GM12892 (cell line): ENCODE measurements around the gene TSPAN33.
"Not testable (repeated sequence)": the region's sequence is repeated elsewhere in the genome, so short reads cannot be mapped to it uniquely, and the experiment has no call there.

ENCODE experiments used
- DNase-seq: peaks from one replicate; pipeline ENCODE4 v3.0.0; 2011; ENCODE audit not compliant: insufficient read length
- FAIRE-seq: peaks from 2 replicates; lab custom pipeline; 2011; peaks lifted over from hg19 to GRCh38; lab: Jason Lieb, UNC
- POLR2A ChIP-seq: IDR thresholded peaks from 2 replicates; pipeline ENCODE4 v1.6.1; 2011; ENCODE audit warnings: low read depth, low read length, control low read depth
- POLR2AphosphoS5 ChIP-seq: IDR thresholded peaks from 2 replicates; pipeline ENCODE4 v1.6.1; 2011; ENCODE audit warnings: low read depth, low read length, control low read depth
- TAF1 ChIP-seq: IDR thresholded peaks from 2 replicates; pipeline ENCODE4 v1.6.1; 2011; ENCODE audit warnings: low read depth, mild to moderate bottlenecking, control low read depth, low read length, borderline replicate concordance

The TSPAN33 gene

DNA sequence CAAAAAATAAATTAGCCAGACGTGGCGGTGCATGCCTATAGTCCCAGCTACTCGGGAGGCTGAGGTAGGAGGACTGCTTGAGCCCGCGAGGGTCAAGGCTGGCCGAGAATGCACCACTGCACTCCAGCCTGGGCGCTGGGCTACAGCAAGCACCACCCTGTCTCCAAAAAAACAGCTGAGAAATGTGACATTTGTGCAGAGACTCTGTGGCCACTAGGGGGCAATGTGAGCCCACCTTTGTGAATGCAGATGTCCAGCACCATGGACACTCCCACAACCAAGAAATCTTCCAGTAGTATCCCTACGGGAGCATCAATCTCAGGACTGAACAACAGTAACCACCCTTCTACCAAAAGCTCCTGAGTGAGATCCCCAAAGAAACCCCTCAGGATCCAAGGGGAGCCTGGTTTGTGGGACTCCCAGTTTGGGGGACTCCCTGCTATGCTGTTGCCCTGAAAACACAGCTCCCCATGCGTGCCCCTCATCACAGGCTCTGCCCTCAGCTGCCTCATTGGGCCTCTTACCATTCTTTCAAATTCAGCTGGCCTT lies 74.1 kb downstream of the TSPAN33 start:
- FAIRE-seq = peak; percentile 60
- DNase-seq = peak; percentile 55
- no peak for TF ChIP-seq POLR2AphosphoS5
- TF ChIP-seq TAF1 = no peak
- no peak for TF ChIP-seq POLR2A

DNA sequence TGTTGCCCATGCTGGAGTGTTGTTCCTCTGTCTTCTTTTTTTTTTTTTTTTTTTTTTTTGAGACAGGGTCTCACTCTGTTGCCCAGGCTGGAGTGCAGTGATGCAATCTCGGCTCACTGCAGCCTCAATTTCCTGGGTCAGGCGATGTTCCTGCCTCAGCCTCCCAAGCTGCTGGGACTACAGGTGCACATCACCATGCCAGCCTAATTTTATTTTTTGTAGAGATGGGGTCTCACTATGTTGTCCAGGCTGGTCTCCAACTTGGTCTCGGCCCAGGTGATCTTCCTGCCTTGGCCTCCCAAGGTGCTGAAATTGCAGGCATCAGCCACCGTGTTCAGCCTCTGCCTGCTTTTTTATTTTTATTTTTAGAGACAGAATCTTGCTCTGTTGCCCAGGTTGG lies 74.7 kb downstream of the TSPAN33 start:
- DNase-seq, FAIRE-seq: not testable (repeated sequence)
